HG02610 (cell line): ENCODE results near the gene LRRC55.

ENCODE experiments used
- ATAC-seq: cut with Tn5 transposase; IDR thresholded peaks from one replicate; pipeline ENCODE4 v1.9.1; 2021; ENCODE audit warnings: mild to moderate bottlenecking, moderate library complexity; ENCODE audit not compliant: unreplicated experiment

Gene LRRC55

GRCh38 chr11:57200917-57201316 lies 19.2 kb downstream of the LRRC55 start:
- no peak for ATAC-seq

GRCh38 chr11:57202281-57202680 lies 20.5 kb downstream of the LRRC55 start:
- no peak for ATAC-seq

DNA sequence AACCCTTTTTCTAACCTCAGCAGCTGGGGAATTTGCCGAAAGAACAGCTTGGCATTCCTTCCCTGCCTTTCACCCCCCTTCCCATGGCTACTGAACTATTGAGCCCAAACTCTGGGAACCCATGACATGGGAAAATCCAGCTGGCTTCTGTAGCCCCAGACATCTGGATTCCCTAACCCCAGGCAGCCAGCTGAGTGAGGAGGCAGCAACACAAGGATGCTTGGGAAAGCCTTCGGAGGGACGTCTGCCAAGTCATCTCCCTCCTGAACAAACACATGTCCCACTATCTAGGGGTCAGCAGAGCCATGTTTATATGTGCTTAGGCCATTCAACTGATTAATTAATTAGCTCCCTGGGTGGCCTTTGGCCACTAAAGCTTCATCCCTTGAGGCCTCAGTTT lies 21.6 kb downstream of the LRRC55 start:
- no peak for ATAC-seq

DNA sequence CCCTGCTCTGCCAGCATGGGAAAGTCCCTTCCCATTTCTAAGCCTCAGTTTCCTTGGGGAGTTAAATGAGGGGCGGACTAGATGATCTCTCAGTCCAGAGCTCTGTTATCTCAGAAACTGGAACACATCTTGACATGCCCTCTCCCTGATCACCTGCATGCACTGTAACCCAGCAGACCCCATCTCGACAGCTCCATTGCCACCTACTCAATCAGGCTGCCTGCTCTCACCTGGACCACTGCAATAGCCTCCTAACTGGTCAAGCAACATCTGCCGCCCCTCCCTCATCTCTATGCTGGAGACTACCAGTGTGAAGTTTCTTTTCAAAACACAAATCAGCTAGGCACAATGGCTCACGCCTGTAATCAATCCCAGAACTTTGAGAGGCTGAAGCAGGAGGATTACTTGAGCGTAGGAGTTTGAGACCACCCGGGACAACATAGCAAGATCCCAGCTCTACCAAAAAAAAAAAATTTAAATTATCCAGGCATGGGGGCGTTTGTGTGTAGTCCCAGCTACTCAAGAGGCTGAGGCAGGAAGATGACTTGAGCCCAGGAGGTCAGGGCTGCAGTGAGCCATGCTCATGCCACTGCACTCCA lies 22.2 kb downstream of the LRRC55 start:
- ATAC-seq, result no peak

GRCh38 chr11:57205041-57205641 lies 23.4 kb downstream of the LRRC55 start:
- no peak for ATAC-seq

DNA sequence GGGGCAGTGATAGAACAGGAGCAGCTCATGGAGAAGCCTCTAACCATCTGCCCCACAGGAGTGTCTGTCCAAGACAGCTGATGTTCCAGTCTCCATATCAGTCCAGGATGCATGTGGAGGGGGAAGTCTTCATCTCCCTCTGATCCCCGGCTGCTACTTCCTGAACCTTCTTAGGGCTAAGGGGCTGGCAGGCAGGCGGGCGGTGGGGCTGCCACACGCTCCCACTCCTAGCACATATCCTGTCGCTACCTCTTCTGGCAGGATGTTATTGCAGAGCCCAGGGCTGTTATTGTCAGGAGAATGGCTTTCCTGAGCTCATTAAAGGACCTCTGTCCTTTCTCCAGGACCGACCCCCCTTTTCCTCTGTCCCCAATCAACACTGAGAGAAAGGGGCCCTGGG lies 25.4 kb downstream of the LRRC55 start:
- ATAC-seq, result no peak

DNA sequence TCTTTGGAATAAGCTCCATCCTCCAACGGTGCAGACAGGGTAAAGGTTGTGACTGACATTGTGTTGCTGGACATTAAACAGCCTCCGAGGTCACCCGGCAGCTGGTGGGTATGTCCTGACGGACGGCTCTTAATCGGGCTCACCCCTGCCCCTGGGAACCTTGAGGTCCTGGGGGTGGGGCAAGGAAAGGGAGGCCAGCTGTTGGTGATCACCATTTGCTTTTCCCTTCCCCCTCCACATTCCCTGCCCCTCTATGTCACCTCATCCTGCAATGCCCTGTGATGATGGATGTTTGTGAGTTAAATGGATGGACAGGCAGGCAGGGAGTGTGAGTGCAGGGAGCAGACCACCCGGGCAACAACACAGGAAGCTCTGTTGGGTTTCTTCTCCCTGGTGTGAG lies 29.0 kb downstream of the LRRC55 start:
- ATAC-seq, result no peak

- no peak for ATAC-seq
These were observed 31.8 kb downstream of the LRRC55 start for GRCh38 chr11:57213342-57214097.

DNA sequence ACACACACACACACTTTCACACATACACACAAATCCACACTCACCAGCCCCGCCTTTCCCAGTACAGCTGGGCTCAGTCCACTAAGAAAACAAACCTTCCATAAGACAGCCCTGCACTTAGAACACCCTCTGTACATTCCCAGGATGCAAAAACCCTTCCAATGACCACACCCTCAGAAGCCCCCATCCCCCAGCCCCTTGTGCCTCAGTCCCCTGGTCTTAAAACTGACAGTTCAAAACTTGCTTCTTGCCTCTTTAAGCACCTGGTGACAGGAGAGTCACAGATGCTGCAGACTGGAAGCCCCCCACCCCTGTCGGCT lies 32.3 kb downstream of the LRRC55 start:
- ATAC-seq, result no peak

DNA sequence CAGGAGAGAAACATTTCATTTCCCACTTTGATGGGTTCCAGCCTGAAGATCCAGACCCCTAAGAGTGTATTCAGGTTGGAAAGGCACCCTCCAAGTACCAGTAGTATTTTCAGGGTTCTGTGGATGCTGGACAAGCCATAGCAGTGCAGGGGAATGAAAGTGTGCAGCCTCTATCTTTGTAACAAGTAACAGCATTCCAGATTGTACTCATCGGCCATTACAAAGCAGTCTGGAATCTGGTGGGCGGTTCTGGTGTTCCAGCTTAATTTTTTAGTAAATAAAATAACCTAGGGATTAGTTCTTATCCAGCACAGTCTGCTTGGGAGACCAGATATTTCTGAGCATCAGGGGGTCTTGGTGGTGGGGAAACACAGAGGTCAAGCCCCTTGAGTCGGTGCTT lies 32.7 kb downstream of the LRRC55 start:
- ATAC-seq, result no peak

- ATAC-seq, result no peak
These were observed 34.7 kb downstream of the LRRC55 start for GRCh38 chr11:57216463-57216862.

DNA sequence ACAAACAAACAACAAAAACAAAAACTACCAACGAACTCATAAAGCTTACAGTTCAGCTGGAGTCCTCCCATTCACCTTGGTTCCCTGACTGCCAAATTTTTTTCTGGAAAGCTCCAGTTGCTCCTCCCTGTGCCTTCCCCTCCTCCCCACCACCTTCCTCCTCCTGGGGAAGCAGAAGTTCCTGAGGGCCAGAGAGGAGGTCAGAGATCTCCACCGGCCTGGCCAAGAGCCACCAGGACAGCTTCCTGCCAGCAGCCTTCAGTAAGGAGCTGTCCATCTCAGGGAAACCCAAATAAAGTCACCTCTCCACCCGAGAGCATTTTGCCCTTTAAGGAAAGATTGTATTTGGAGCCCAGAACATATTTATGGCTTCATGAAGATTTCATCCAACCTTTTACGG lies 35.3 kb downstream of the LRRC55 start:
- no peak for ATAC-seq

DNA sequence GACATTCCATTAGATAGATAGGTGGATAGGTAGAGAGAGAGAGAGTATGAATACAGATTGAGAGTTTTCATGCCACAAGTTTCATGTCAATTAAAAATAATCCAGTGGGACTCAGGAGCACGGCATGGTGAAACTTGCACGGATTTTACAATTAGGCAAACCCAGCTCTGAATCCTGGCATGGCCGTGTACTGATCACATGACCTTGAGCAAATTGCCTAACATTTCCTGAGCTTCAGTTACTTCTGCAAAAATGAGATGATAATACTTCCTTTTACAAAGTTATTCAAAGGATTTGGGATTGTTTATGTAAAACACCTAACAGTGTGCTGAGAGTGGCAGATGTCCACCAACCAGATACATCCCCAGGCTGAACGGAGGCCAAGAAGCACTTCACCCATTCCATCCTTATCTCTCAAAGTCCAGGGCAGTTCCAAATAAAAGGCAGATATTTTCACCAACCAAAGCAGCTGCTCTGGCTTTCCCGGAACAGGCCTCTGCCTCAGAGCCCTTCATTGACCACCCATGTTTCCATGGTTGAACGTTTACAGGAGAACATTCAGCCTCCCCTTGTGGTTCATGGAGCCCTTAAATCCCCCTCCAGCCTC lies 37.4 kb downstream of the LRRC55 start:
- no peak for ATAC-seq

GRCh38 chr11:57222239-57222638 lies 40.5 kb downstream of the LRRC55 start:
- no peak for ATAC-seq

DNA sequence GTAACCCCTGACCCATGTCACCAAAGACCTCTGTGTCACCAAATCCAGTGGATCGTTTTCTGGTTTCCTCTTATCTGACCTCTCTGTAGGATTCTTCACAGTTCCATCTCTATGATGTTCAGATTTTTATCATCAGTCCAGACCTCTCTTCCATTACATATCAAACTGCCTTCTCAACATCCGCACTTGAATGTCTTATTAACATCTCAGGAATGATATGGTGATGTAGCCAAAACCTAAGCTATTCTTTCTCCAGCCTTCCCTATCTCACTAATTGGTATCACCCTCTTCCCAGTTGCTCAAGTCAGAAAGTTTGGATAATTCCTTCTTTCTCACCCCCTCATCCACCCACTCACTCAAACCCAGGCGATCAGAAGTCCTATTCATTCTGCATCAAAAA lies 41.8 kb downstream of the LRRC55 start:
- ATAC-seq, result no peak

- ATAC-seq, result no peak
These were observed 42.4 kb downstream of the LRRC55 start for GRCh38 chr11:57224128-57224527.

GRCh38 chr11:57224537-57224936 lies 42.8 kb downstream of the LRRC55 start:
- no peak for ATAC-seq

DNA sequence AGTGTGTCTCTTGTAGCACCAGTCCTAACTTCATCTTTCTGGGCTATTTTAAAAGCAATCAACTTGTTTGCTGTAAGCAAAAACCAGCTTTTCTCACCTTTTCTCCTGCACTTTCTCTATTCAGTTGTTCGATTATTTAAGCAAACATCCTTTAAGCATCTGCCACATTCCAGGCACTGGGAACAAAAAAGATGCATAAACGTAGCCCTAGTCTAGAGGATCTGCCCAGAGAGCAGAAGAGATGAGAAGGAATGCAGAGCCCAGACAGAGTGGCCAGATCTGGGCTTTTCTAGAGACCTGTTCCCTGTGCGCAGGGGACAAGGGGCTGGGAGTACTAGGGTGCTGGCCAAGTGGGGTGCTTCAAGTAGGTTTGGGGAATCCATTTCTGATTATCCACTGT lies 46.8 kb downstream of the LRRC55 start:
- ATAC-seq, result no peak

GRCh38 chr11:57230316-57230715 lies 48.6 kb downstream of the LRRC55 start:
- no peak for ATAC-seq

DNA sequence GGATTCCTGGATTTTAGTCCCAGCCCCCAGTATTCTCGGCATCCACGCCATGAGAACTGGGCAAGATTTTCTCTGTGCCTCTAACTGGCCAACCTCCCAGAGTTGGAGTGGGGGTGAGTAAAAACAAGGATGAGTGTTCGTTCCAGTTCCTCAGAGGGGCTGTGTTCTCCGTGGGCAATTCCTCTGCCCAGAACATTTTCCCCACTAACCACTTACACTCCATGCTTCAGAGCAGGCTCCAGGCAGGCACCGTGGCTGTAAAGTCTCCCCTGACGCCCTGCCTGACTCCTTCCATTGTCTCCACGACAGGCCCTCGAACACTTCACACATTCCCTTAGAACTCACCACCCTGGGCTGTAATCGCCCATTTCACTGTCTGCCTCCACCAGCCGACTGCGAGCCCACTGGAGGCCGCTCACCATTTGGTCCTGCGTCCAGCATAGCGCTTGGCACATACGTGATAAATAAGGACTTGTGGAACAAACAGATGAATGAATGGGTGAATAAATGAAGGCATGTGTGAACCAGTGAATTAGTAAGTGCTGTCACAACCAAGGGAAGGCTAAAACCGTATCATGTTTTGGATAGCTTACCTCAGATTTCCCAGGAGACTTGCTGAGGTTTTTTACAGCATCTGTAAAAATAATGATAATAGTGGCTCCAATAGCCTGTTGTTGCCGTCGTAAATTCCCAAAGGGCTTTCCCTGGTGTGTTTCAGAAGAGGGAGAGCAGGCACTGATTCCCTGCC lies 49.2 kb downstream of the LRRC55 start:
- ATAC-seq, result no peak

DNA sequence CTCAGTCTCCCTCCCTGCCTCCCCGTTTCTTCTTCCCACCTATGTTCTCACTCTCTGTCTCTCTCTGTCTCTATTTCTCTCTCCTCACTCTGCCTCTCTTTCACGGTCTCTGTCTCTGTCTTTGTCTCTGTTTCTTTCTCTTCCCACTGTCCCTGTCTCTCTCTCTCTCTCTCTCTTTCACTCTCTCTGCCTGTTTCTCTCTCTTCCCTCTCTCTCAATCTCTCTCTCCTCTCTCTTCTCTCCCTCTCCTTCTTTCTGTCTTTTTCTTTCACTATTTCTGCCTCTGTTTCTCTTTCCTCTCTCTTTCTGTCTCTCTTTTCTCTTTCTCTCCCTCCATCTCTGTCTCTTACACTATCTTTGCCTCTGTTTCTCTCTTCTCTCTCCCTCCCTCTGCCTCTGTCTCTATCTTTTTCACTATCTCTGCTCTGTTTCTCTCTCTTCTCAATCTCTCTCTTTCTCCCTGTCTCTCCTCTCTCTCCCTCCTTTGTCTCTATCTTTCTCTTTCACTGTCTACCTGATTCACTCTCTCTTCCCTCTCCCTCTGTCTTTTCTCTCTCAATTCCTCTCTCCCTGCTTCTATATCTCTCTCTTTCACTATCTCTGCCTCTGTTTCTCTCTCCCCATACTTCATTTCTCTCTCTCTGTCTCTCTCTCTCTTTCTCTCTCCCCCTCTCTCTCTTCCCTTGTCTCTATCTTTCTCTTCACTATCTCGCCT lies 49.9 kb downstream of the LRRC55 start:
- ATAC-seq, result no peak
